Neural cell (in vitro differentiated cells): ENCODE data around the gene TAS2R50.

Source experiments
- CTCF ChIP-seq: fragments of 450-650 bp; IDR thresholded peaks from 2 replicates; pipeline ENCODE4 v1.5.1; 2014; ENCODE audit warnings: antibody characterized with exemption, mild to moderate bottlenecking, moderate library complexity; ENCODE audit not compliant: poor library complexity, severe bottlenecking
- EZH2 ChIP-seq: fragments of 200-600, 300-800 bp; shearing (Covaris generic), sonication (generic); IDR thresholded peaks from 2 replicates; pipeline ENCODE4 v1.6.1; 2014; ENCODE audit warnings: antibody characterized with exemption, low read length, borderline replicate concordance, mild to moderate bottlenecking; ENCODE audit not compliant: insufficient read depth, poor library complexity, severe bottlenecking
- MXI1 ChIP-seq: fragments of 450-650 bp; conservative IDR thresholded peaks from 2 replicates; pipeline ENCODE4 v1.6.1; 2014; ENCODE audit warnings: antibody characterized with exemption, mild to moderate bottlenecking; ENCODE audit not compliant: poor library complexity, severe bottlenecking
- RAD21 ChIP-seq: fragments of 450-650 bp; conservative IDR thresholded peaks from 2 replicates; pipeline ENCODE4 v1.6.1; 2014; ENCODE audit warnings: antibody characterized with exemption, mild to moderate bottlenecking, moderate library complexity

GRCh38 chr12:10960211-10960610 lies 26.5 kb downstream of the TAS2R50 start:
- TF ChIP-seq CTCF (no peak), EZH2 (no peak), RAD21 (no peak), MXI1 (no peak)
